ACC112 (cell line): ENCODE measurements around the gene PRKN.

Experiments
- H2AFZ ChIP-seq: fragments of 200-600 bp; sonication (generic); one replicate; pipeline ENCODE4 v1.6.0; 2017; ENCODE audit warnings: antibody characterized with exemption, low read length; ENCODE audit not compliant: unreplicated experiment
- H3K27ac ChIP-seq: fragments of 200-600 bp; sonication (generic); 2 replicates; pipeline ENCODE4 v1.5.1; 2014; ENCODE audit warnings: low read depth, mild to moderate bottlenecking, antibody characterized with exemption, low read length, moderate library complexity
- H3K27me3 ChIP-seq: fragments of 200-600 bp; sonication (generic); 2 replicates; pipeline ENCODE4 v1.6.1; 2014; ENCODE audit warnings: mild to moderate bottlenecking, antibody characterized with exemption, low read length, moderate library complexity, mixed read lengths; ENCODE audit not compliant: insufficient read depth
- H3K36me3 ChIP-seq: fragments of 200-600 bp; sonication (generic); 2 replicates; pipeline ENCODE4 v1.6.1; 2016; ENCODE audit warnings: mild to moderate bottlenecking, antibody characterized with exemption, low read length, moderate library complexity, mixed read lengths; ENCODE audit not compliant: insufficient read depth
- H3K4me1 ChIP-seq: fragments of 200-600 bp; sonication (generic); one replicate; pipeline ENCODE4 v1.6.1; 2016; ENCODE audit warnings: low read length, mixed read lengths; ENCODE audit not compliant: insufficient read depth, unreplicated experiment, control insufficient read depth
- H3K4me3 ChIP-seq: fragments of 200-600 bp; sonication (generic); 2 replicates; pipeline ENCODE4 v1.5.1; 2014; ENCODE audit warnings: mild to moderate bottlenecking, low read depth, low read length
- H3K79me2 ChIP-seq: fragments of 200-600 bp; sonication (generic); one replicate; pipeline ENCODE4 v1.6.0; 2016; ENCODE audit warnings: low read length; ENCODE audit not compliant: control insufficient read depth, unreplicated experiment, insufficient read depth

The PRKN gene

DNA sequence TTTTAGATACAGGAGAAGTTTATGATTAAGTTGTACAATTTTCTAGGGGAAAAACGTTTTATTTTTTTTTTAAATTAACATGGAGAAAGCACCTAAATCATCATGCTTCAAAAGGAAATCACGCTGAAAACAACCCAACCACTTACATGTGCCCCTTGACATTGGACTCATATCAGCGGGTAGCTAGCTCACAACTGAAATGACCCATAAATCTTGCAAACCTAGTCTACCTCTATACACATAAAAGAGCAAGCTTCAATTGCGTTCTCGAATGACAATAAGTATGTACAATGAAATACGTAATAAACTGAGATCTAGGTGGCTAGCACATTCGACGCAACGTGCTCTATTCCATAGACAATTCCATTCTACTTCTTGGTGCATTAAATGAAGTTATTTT, 730.8 kb downstream of the PRKN start:
- Histone ChIP-seq H2AFZ (no peak overlapping the region), H3K4me3 (no peak overlapping the region), H3K36me3 (no peaks in the 10 kb centered on the region), H3K27ac (no peak overlapping the region), H3K79me2 (no peaks in the 10 kb centered on the region), H3K27me3 (no peaks in the 10 kb centered on the region), H3K4me1 (no peaks in the 10 kb centered on the region)

DNA sequence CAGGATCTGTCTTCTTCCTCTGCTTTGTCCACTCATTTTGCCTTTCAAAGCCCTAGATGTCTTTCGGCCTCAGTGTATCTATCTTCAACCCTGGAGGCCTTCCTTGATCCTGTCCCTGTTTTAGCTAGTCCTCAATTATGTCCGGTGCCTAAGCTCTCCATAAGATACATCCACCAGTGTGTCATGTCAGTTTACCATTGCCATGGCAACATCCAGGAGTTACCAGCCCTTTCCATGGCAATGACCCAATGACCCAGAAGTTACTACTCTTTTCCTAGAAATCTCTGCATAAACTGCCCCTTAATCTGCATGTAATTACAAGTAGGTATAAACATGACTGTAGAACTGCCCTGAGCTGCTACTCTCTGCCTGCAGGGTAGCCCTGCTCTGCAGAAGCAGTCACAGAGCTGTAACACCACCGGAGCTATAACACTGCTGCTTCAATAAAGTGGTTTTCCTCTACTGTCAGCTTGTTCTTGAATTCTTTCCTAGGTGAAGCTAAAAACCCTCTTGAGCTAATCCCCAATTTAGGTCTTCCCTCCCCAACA, 741.6 kb downstream of the PRKN start:
- H3K27ac ChIP-seq, result no peak overlapping the region
- H2AFZ ChIP-seq, result no peak overlapping the region
- H3K4me1 ChIP-seq, result no peaks in the 10 kb centered on the region
- no peak overlapping the region for H3K4me3 ChIP-seq
- H3K36me3 ChIP-seq, result no peaks in the 10 kb centered on the region
- no peaks in the 10 kb centered on the region for H3K79me2 ChIP-seq
- no peaks in the 10 kb centered on the region for H3K27me3 ChIP-seq

DNA sequence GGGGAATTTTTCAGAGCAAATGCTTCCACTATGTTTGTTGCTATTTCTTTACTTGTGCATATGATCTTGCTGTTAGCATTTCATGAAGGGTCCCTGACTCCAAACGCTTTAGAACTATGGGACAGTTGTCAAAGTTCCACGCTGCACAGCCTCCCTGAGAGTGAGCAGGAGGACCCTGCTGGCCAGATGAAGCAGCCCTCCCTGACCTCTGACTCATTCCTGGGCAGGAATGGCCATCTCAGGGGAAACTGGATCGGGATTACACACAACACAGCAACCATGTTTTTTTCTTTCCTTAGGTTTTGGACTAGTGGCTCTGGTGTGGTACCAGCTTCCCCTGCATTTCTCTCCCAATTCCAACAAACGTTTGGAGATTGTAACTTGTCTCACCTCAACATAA, 742.9 kb downstream of the PRKN start:
- no peak overlapping the region for H3K4me3 ChIP-seq
- H3K79me2 ChIP-seq, result no peaks in the 10 kb centered on the region
- H3K4me1 ChIP-seq, result no peaks in the 10 kb centered on the region
- H3K27ac ChIP-seq, result no peak overlapping the region
- H3K27me3 ChIP-seq, result no peaks in the 10 kb centered on the region
- H3K36me3 ChIP-seq, result no peaks in the 10 kb centered on the region
- no peak overlapping the region for H2AFZ ChIP-seq

DNA sequence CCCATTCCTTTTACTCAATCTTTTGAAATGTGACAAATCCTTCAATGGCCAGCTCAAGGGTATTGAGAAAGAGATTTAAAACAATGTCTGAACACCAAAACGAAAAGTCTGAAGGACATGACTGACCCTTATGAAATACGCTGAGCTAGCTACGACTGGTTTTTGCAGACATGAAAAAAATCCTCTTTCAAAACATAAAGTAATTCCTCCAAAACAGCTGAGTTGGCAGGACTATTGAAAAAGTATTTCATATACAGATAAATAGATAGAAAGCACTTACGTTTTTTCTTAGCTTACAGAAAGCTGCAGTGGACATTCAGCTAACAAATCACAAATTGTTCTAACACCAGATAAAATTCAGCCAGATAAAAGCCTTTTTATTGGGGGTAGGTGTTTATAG, 751.0 kb downstream of the PRKN start:
- no peak overlapping the region for H3K4me3 ChIP-seq
- no peak overlapping the region for H3K27ac ChIP-seq
- no peaks in the 10 kb centered on the region for H3K36me3 ChIP-seq
- no peak overlapping the region for H2AFZ ChIP-seq
- no peaks in the 10 kb centered on the region for H3K4me1 ChIP-seq
- no peaks in the 10 kb centered on the region for H3K79me2 ChIP-seq
- no peaks in the 10 kb centered on the region for H3K27me3 ChIP-seq

DNA sequence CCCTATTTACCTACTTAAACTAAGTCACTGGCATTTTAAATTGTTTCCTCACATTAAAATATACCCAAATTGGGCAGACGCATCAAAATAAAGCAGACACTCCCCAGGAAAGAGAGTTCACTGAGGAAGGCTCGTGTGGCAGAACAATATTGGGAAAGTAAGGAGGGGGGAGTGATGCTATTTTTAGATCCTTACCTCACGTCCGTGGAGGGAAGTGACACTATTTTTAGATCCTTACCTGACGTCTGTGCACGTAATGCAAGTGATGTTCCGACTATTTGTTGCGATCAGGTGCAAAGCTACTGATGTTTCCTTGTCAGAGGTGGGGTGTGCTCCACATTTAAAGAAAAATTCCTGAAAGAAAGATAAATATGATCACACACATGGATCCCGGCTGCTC, 754.5 kb downstream of the PRKN start:
- no peaks in the 10 kb centered on the region for H3K36me3 ChIP-seq
- H3K27me3 ChIP-seq, result no peaks in the 10 kb centered on the region
- no peaks in the 10 kb centered on the region for H3K4me1 ChIP-seq
- H3K27ac ChIP-seq, result no peak overlapping the region
- no peaks in the 10 kb centered on the region for H3K79me2 ChIP-seq
- no peak overlapping the region for H3K4me3 ChIP-seq
- H2AFZ ChIP-seq, result no peak overlapping the region

DNA sequence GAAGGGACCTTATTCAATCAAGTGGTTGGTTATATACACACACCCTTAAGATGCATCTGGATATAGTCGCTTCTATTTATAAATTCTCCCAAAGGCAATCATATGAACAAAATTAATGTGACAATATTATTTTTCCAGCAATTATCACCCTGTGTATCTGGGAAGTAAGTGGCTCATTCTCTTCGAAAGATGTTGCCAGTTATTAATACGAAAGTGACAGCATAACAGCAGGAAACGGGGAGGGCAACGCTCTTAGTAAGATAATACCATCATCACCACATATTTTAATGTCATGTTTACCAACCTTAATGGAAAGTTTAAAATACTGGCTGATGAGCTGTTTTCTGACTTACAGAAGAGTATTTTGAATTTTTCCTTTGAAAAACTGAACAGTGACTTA, 756.5 kb downstream of the PRKN start:
- Histone ChIP-seq H3K27me3 (no peaks in the 10 kb centered on the region), H3K4me3 (no peak overlapping the region), H2AFZ (no peak overlapping the region), H3K36me3 (no peaks in the 10 kb centered on the region), H3K27ac (no peak overlapping the region), H3K79me2 (no peaks in the 10 kb centered on the region), H3K4me1 (no peaks in the 10 kb centered on the region)

DNA sequence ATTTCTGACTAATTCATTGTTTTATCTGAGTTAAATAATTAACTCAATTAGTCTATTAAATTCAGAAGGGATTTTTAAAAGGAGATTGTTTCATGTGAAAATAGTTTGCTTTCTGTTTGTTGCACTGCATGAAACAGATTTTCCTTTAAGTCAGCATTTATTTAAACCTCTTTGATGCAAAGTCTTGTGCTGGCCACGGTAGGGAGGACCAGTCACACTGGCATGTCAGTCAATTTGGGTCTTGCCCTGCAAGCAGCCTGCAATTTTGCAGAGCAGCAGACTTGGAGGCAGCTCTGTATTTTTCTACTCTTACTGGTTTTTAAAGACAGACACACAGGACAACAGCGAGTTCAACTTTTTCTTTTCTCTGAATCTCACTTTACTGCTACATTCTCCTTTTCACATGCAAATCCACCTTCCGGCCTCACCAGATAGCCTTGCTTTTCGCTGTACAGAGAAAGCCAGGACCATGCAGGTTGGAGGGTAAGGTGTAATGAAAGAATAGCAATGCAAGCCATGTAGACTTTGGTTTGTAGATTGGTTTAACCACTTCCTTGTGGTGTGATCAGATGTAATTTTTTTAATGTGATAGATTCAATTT, 763.8 kb downstream of the PRKN start:
- Histone ChIP-seq H3K79me2 (no peaks in the 10 kb centered on the region), H3K27me3 (no peaks in the 10 kb centered on the region), H3K36me3 (no peaks in the 10 kb centered on the region), H3K27ac (no peak overlapping the region), H3K4me1 (no peaks in the 10 kb centered on the region), H2AFZ (no peak overlapping the region), H3K4me3 (no peak overlapping the region)

DNA sequence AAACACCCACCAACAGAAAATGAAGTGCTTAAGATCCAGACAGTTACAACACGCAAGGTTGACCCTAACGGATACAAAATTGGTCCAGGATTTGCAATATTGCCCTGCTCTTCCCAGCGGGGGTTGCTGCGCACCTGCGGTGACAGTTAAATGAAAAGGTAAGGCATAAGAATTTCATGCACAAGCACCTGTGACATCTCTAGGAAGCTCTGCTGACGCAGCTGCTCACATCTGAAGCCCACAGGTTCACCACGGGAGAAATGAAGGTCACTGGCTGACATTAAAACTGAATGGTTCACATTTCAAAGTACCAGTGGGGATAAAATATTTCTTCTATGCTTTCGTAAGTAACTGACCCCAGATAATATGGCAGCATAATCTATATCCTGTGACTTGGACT, 764.4 kb downstream of the PRKN start:
- Histone ChIP-seq H3K36me3 (no peaks in the 10 kb centered on the region), H3K27ac (no peak overlapping the region), H3K27me3 (no peaks in the 10 kb centered on the region), H2AFZ (no peak overlapping the region), H3K79me2 (no peaks in the 10 kb centered on the region), H3K4me3 (no peak overlapping the region), H3K4me1 (no peaks in the 10 kb centered on the region)

DNA sequence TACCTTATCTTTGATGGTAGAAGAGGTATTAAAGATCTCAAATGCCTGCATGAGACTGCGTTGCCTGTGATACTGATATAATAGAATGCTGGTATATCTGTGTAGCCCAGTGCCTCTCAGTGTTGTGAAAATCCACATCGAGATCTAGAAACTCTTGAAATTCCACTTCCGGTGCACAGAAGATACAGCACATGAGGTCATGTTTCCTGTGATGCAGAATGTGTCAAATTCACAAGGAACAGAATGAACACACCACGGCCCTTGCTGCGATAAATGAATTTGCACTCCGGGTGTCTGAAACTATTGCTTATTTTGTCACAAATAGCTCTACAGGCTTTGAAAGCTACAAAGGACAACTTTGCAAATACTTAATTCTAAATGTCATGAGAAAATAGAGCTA, 765.8 kb downstream of the PRKN start:
- no peak overlapping the region for H2AFZ ChIP-seq
- no peaks in the 10 kb centered on the region for H3K36me3 ChIP-seq
- no peaks in the 10 kb centered on the region for H3K79me2 ChIP-seq
- H3K4me1 ChIP-seq, result no peaks in the 10 kb centered on the region
- no peak overlapping the region for H3K27ac ChIP-seq
- H3K27me3 ChIP-seq, result no peaks in the 10 kb centered on the region
- H3K4me3 ChIP-seq, result no peak overlapping the region

DNA sequence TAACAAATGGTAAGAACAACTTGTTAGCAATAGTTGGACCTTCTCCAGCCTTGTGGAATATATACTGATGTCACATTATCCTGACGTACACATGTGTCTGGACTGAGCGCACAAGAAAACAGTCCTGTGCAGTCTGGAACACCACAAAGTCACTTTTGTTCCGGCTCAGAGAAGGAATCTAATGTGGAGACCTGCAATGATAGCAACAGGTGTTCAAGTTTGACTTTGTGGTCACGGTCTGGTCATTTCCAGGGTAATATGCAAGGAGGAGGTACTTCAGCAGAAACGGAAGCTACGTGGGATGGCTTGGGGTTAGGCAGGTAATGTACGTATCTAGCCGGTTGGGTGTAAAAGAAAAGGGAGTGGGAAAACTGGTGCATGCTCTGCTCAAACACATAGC, 766.5 kb downstream of the PRKN start:
- Histone ChIP-seq H3K27me3 (no peaks in the 10 kb centered on the region), H2AFZ (no peak overlapping the region), H3K4me3 (no peak overlapping the region), H3K79me2 (no peaks in the 10 kb centered on the region), H3K27ac (no peak overlapping the region), H3K4me1 (no peaks in the 10 kb centered on the region), H3K36me3 (no peaks in the 10 kb centered on the region)

DNA sequence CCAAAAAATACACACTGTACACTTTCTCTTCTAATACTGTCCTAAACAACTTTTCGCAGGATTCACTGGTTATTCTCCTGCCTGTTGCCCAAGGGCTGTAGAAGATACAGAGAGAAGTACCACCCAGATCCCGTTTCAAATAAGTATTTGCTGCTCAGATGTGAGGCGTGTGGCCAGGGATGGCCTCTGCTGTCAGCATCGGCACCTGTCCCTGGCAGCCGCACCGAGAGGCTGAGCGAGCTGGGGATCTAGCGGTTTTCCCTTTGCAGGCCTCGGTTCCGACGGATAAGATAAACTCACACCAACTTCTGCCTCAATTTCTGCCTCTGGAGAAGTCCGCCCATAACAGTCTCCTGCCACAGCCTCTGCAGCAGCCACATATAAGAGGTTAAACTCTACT, 768.5 kb downstream of the PRKN start:
- H3K4me3 ChIP-seq, result no peak overlapping the region

More for the DNA sequence above, 768.5 kb downstream of the PRKN start:
- Histone ChIP-seq H2AFZ (no peak overlapping the region), H3K79me2 (no peaks in the 10 kb centered on the region), H3K27me3 (no peaks in the 10 kb centered on the region), H3K27ac (no peak overlapping the region), H3K36me3 (no peaks in the 10 kb centered on the region), H3K4me1 (no peaks in the 10 kb centered on the region)
